Measurements from ENCODE around the gene LDLRAD4. TPM values are rescaled to one million over a fixed set of nuclear protein-coding genes. Genes with fewer than 3 reads are reported as not detected.

LDLRAD4 gene
- polyA plus RNA-seq, 1 of the 3 experiments (the other 2 are of a cell fraction) = 0.16 TPM

GRCh38 chr18:13311193-13311592 lies 92.6 kb downstream of the LDLRAD4 start:
- no peak for DNase-seq
- Histone ChIP-seq H3K27me3 (ENCODE audit: insufficient read depth) (no peaks in the 10 kb centered on the region), H3K79me2 (ENCODE audit: insufficient read depth) (no peaks in the 10 kb centered on the region), H3K9me2 (no peaks in the 10 kb centered on the region), H3K4me1 (ENCODE audit: control insufficient read depth in 1 of 2, insufficient read depth in 2 of 2, low read depth in 1 of 2, low read length in 1 of 2) (peaks cover 0 to 7% of the 10 kb centered on the region in 2 experiments; a peak in 1 of 4 replicates), H3K36me3 (replicated peaks in 1 of 2; ENCODE audit: control insufficient read depth in 1 of 2, insufficient read depth in 2 of 2, low read length in 1 of 2) (no peaks in the 10 kb centered on the region), H3F3A (replicated peaks; ENCODE audit: insufficient read depth) (no peaks in the 10 kb centered on the region), H4K20me1 (ENCODE audit: insufficient read depth) (no peaks in the 10 kb centered on the region), H3K9ac (no peak overlapping the region), H3K27ac (ENCODE audit: low read depth in 2 of 2, low read length in 1 of 2) (no peak overlapping the region), H3K4me3 (ENCODE audit: low read depth in 2 of 2, low read length in 1 of 2) (no peak overlapping the region), H3K4me2 (no peak overlapping the region), H2AFZ (ENCODE audit: low read depth) (no peak overlapping the region), H3K9me3 (peaks cover 5% of the 10 kb centered on the region)
- 64% methylated on average over 6 of the region's 10 CpGs for WGBS (ENCODE audit: low lambda C conversion rate)
- no peak for TF ChIP-seq CHD2 (IDR thresholded peaks at IDR 0.05; ENCODE audit: low read length, partially characterized antibody)
- no peak for TF ChIP-seq IRF3 (IDR thresholded peaks at IDR 0.05; ENCODE audit: low read depth, low read length)
- no peak for TF ChIP-seq RXRA (IDR thresholded peaks at IDR 0.05; ENCODE audit: borderline replicate concordance, low read depth)
- no peak for TF ChIP-seq NRF1 (IDR thresholded peaks at IDR 0.05; ENCODE audit: low read depth, low read length)
- TF ChIP-seq RAD21 (IDR thresholded peaks at IDR 0.05; ENCODE audit: low read length) = no peak
- no peak for TF ChIP-seq TEAD4 (IDR thresholded peaks at IDR 0.05; ENCODE audit: borderline replicate concordance, insufficient read depth)
- TF ChIP-seq MEF2A (IDR thresholded peaks at IDR 0.05; ENCODE audit: borderline replicate concordance, low read depth) = no peak
- TF ChIP-seq SMC3 (IDR thresholded peaks at IDR 0.05; ENCODE audit: low read depth, low read length) = no peak
- no peak for TF ChIP-seq REST (IDR thresholded peaks at IDR 0.05; ENCODE audit: low read depth, low read length)
- no peak for TF ChIP-seq TCF12 (IDR thresholded peaks at IDR 0.05)
- no peak for TF ChIP-seq GABPA (IDR thresholded peaks at IDR 0.05; ENCODE audit: low read depth)
- ChIA-PET CTCF (no interaction called here), POLR2A (no interaction called here)

GRCh38 chr18:13312515-13312914 lies 94.0 kb downstream of the LDLRAD4 start:
- Histone ChIP-seq H3K9me2 (no peaks in the 10 kb centered on the region), H3F3A (replicated peaks; ENCODE audit: insufficient read depth) (no peaks in the 10 kb centered on the region), H4K20me1 (ENCODE audit: insufficient read depth) (no peaks in the 10 kb centered on the region), H3K27me3 (ENCODE audit: insufficient read depth) (no peaks in the 10 kb centered on the region), H3K4me1 (ENCODE audit: control insufficient read depth in 1 of 2, insufficient read depth in 2 of 2, low read depth in 1 of 2, low read length in 1 of 2) (peaks cover 0 to 7% of the 10 kb centered on the region in 2 experiments; a peak in 1 of 4 replicates), H3K79me2 (ENCODE audit: insufficient read depth) (no peaks in the 10 kb centered on the region), H2AFZ (ENCODE audit: low read depth) (no peak overlapping the region), H3K4me2 (no peak overlapping the region), H3K9me3 (peaks cover 5% of the 10 kb centered on the region; the same call in 1 of the 2 replicates), H3K4me3 (ENCODE audit: low read depth in 2 of 2, low read length in 1 of 2) (no peak overlapping the region), H3K36me3 (replicated peaks in 1 of 2; ENCODE audit: control insufficient read depth in 1 of 2, insufficient read depth in 2 of 2, low read length in 1 of 2) (no peaks in the 10 kb centered on the region), H3K9ac (no peak overlapping the region), H3K27ac (ENCODE audit: low read depth in 2 of 2, low read length in 1 of 2) (no peak overlapping the region)
- no peak for DNase-seq
- TF ChIP-seq POLR2AphosphoS5 (IDR thresholded peaks at IDR 0.05; ENCODE audit: low read depth, low read length) (no peak), PBX3 (IDR thresholded peaks at IDR 0.05) (no peak), ZBTB33 (IDR thresholded peaks at IDR 0.05; ENCODE audit: borderline replicate concordance, low read depth) (no peak), YY1 (IDR thresholded peaks at IDR 0.05; ENCODE audit: low read depth) (no peak), MAX (IDR thresholded peaks at IDR 0.05; ENCODE audit: low read depth) (no peak), TAF1 (IDR thresholded peaks at IDR 0.05; ENCODE audit: borderline replicate concordance, low read depth, low read length) (no peak), NRF1 (IDR thresholded peaks at IDR 0.05; ENCODE audit: low read depth, low read length) (no peak)
- ChIA-PET POLR2A (no interaction called here), CTCF (no interaction called here)
- 90% methylated on average over 4 of the region's 4 CpGs for WGBS (ENCODE audit: low lambda C conversion rate)

Measured in SK-N-SH (cell line).